H1 (cell line): Measurements from ENCODE around the gene TLCD5. TPM values are rescaled to one million over a fixed set of nuclear protein-coding genes. Genes with fewer than 3 reads are reported as not detected.

Experiments used
- CTCF ChIA-PET: fragments of 300-600 bp; sonication (Branson Sonifier 250); formaldehyde crosslinking; loops from one replicate; lab custom pipeline; 2021; ENCODE audit not compliant: partially characterized antibody; lab: Charles Lee
- POLR2A ChIA-PET: fragments of 300-600 bp; sonication (Branson Sonifier 250); formaldehyde crosslinking; loops from one replicate; lab custom pipeline; 2021; ENCODE audit warnings: inconsistent platforms; ENCODE audit not compliant: partially characterized antibody; lab: Charles Lee
- DNase-seq, 2 experiments: peaks; one replicate each; pipeline versions ENCODE4 v3.0.0 to v3.0.0-alpha.2; 2010 to 2022; ENCODE audit warnings: low spot score in 2 of 2, low read depth in 1 of 2, mixed read lengths in 1 of 2
- FAIRE-seq: peaks from 2 replicates; lab custom pipeline; 2011; peaks lifted over from hg19 to GRCh38; lab: Jason Lieb, UNC
- H2AFZ ChIP-seq: 2 replicates; pipeline ENCODE4 v1.8.1; 2012; ENCODE audit warnings: low read length, inconsistent platforms
- H2AK5ac ChIP-seq: 2 replicates; pipeline ENCODE4 v1.6.1; 2013; ENCODE audit warnings: low read depth, low read length
- H2BK120ac ChIP-seq: replicated peaks from 2 replicates; pipeline ENCODE3; 2013; ENCODE audit warnings: low read depth, low read length, inconsistent platforms
- H2BK12ac ChIP-seq: 2 replicates; pipeline ENCODE4 v1.6.1; 2013; ENCODE audit warnings: low read depth, low read length
- H2BK15ac ChIP-seq: 2 replicates; pipeline ENCODE4 v1.6.1; 2013; ENCODE audit warnings: low read length
- H2BK20ac ChIP-seq: 2 replicates; pipeline ENCODE4 v1.6.1; 2013; ENCODE audit warnings: low read length
- H2BK5ac ChIP-seq: 2 replicates; pipeline ENCODE4 v1.6.1; 2013; ENCODE audit warnings: low read depth, low read length
- H3K14ac ChIP-seq: 2 replicates; pipeline ENCODE4 v1.6.1; 2013; ENCODE audit warnings: inconsistent platforms; ENCODE audit not compliant: insufficient read length
- H3K18ac ChIP-seq: 2 replicates; pipeline ENCODE4 v1.6.1; 2013; ENCODE audit warnings: low read length; ENCODE audit errors: extremely low read depth
- H3K23ac ChIP-seq: 2 replicates; pipeline ENCODE4 v1.6.1; 2013; ENCODE audit warnings: inconsistent platforms; ENCODE audit not compliant: insufficient read length
- H3K23me2 ChIP-seq: 2 replicates; pipeline ENCODE4 v1.6.1; 2013; ENCODE audit warnings: low read depth, low read length
- H3K27ac ChIP-seq: 2 replicates; pipeline ENCODE4 v1.6.1; 2011; ENCODE audit warnings: low read depth, low read length, inconsistent platforms
- H3K27me3 ChIP-seq, 4 experiments: replicated peaks in 1 of 4; 1 replicate in 1 of 4; 2 replicates in 3 of 4; pipeline versions ENCODE4 v1.6.1 to v1.8.1; 2011 to 2013; ENCODE audit warnings: low read length in 3 of 4, mild to moderate bottlenecking in 3 of 4, inconsistent platforms in 2 of 4, mixed read lengths in 2 of 4, moderate library complexity in 1 of 4; ENCODE audit not compliant: control insufficient read depth in 3 of 4, insufficient read depth in 3 of 4; ENCODE audit errors: extremely low read depth in 1 of 4
- H3K36me3 ChIP-seq, 4 experiments: 2 replicates each; pipeline versions ENCODE4 v1.6.1 to v1.8.1; 2011 to 2013; ENCODE audit warnings: mild to moderate bottlenecking in 4 of 4, low read length in 3 of 4, moderate library complexity in 2 of 4, control low read depth in 1 of 4, inconsistent platforms in 1 of 4; ENCODE audit not compliant: insufficient read depth in 4 of 4, control insufficient read depth in 2 of 4
- H3K4ac ChIP-seq: replicated peaks from 2 replicates; pipeline ENCODE3; 2013; ENCODE audit warnings: low read length, low read depth, mixed read lengths, inconsistent platforms; ENCODE audit not compliant: insufficient read length
- H3K4me1 ChIP-seq, 4 experiments: replicated peaks in 1 of 4; 1 replicate in 1 of 4; 2 replicates in 3 of 4; pipeline versions ENCODE4 v1.6.1 to v1.8.1; 2011 to 2013; ENCODE audit warnings: low read length in 3 of 4, inconsistent platforms in 2 of 4, mixed read lengths in 1 of 4; ENCODE audit not compliant: insufficient read depth in 4 of 4, control insufficient read depth in 3 of 4
- H3K4me2 ChIP-seq, 2 experiments: 2 replicates each; pipeline versions ENCODE4 v1.6.1 to v1.8.1; 2011 to 2013; ENCODE audit warnings: low read depth in 2 of 2, low read length in 2 of 2, control low read depth in 1 of 2, inconsistent platforms in 1 of 2, mild to moderate bottlenecking in 1 of 2; ENCODE audit not compliant: insufficient read depth in 1 of 2
- H3K4me3 ChIP-seq, 4 experiments: fragments of 200-600, 300-600 bp in 1 of 4; sonication (generic), shearing (Covaris generic), sonication (Bioruptor Twin) in 1 of 4; 2 replicates each; pipeline versions ENCODE4 v1.5.1 to v1.8.1; 2011 to 2016; ENCODE audit warnings: low read length in 4 of 4, low read depth in 3 of 4, control low read depth in 2 of 4, inconsistent platforms in 2 of 4, mild to moderate bottlenecking in 2 of 4, mixed read lengths in 1 of 4, moderate library complexity in 1 of 4; ENCODE audit not compliant: insufficient read depth in 2 of 4; ENCODE audit errors: extremely low read depth in 1 of 4
- H3K56ac ChIP-seq: replicated peaks from 2 replicates; pipeline ENCODE3; 2013; ENCODE audit warnings: low read depth, mild to moderate bottlenecking, mixed read lengths, low read length, inconsistent platforms; ENCODE audit not compliant: insufficient read length
- H3K79me1 ChIP-seq: 2 replicates; pipeline ENCODE4 v1.6.1; 2013; ENCODE audit warnings: low read depth, low read length, control low read depth
- H3K79me2 ChIP-seq, 2 experiments: 2 replicates each; pipeline versions ENCODE4 v1.6.1 to v1.8.1; 2012 to 2013; ENCODE audit warnings: low read length in 2 of 2, mild to moderate bottlenecking in 2 of 2, inconsistent platforms in 1 of 2; ENCODE audit not compliant: insufficient read depth in 2 of 2, control insufficient read depth in 1 of 2
- H3K9ac ChIP-seq, 4 experiments: replicated peaks in 1 of 4; 1 replicate in 1 of 4; 2 replicates in 3 of 4; pipeline versions ENCODE4 v1.6.1 to v1.8.1; 2011 to 2013; ENCODE audit warnings: low read depth in 3 of 4, low read length in 3 of 4, control low read depth in 2 of 4, mild to moderate bottlenecking in 2 of 4, moderate library complexity in 2 of 4, inconsistent platforms in 1 of 4; ENCODE audit errors: extremely low read depth in 1 of 4
- H3K9me3 ChIP-seq, 2 experiments: 2 replicates each; pipeline versions ENCODE4 v1.6.1 to v1.8.1; 2012 to 2013; ENCODE audit warnings: mild to moderate bottlenecking in 2 of 2, moderate library complexity in 2 of 2, control low read depth in 1 of 2, inconsistent platforms in 1 of 2, low read depth in 1 of 2, low read length in 1 of 2, mixed read lengths in 1 of 2; ENCODE audit not compliant: insufficient read depth in 2 of 2
- H4K20me1 ChIP-seq, 2 experiments: replicated peaks in 1 of 2; 2 replicates each; pipeline versions ENCODE3 to v1.8.1; 2011 to 2013; ENCODE audit warnings: inconsistent platforms in 2 of 2, low read length in 2 of 2, mild to moderate bottlenecking in 1 of 2; ENCODE audit not compliant: insufficient read depth in 2 of 2, control insufficient read depth in 1 of 2
- H4K5ac ChIP-seq: 2 replicates; pipeline ENCODE4 v1.6.1; 2013; ENCODE audit warnings: low read length, low read depth, mixed read lengths, inconsistent platforms; ENCODE audit not compliant: insufficient read length
- H4K8ac ChIP-seq: 2 replicates; pipeline ENCODE4 v1.8.0; 2013; ENCODE audit warnings: mild to moderate bottlenecking, moderate library complexity, low read length, inconsistent platforms; ENCODE audit not compliant: insufficient read depth; ENCODE audit errors: extremely low read depth
- H4K91ac ChIP-seq: replicated peaks from 2 replicates; pipeline ENCODE3; 2013; ENCODE audit warnings: low read length, mixed read lengths, inconsistent platforms; ENCODE audit not compliant: insufficient read length
- CHD2 ChIP-seq: IDR thresholded peaks from 2 replicates; pipeline ENCODE4 v1.6.1; 2012; ENCODE audit warnings: low read length, improper control_type of control experiment
- CREB1 ChIP-seq: IDR thresholded peaks from 2 replicates; pipeline ENCODE4 v1.6.1; 2012; ENCODE audit warnings: inconsistent platforms
- EP300 ChIP-seq, 2 experiments: IDR thresholded peaks; 1 replicate in 1 of 2; 2 replicates in 1 of 2; pipeline ENCODE4 v1.6.1; 2011 to 2012; ENCODE audit warnings: low read depth in 2 of 2, low read length in 2 of 2, mild to moderate bottlenecking in 2 of 2, borderline replicate concordance in 1 of 2, inconsistent platforms in 1 of 2, moderate library complexity in 1 of 2
- EZH2 ChIP-seq: fragments of 200-600 bp; sonication (generic); IDR thresholded peaks from 2 replicates; pipeline ENCODE4 v1.7.1; 2012; ENCODE audit warnings: low read depth, mild to moderate bottlenecking, moderate library complexity, low read length, inconsistent platforms; ENCODE audit not compliant: severe bottlenecking
- NRF1 ChIP-seq: IDR thresholded peaks from 2 replicates; pipeline ENCODE4 v1.6.1; 2011; ENCODE audit warnings: mild to moderate bottlenecking, low read depth, low read length, improper control_type of control experiment
- RBBP5 ChIP-seq: IDR thresholded peaks from 2 replicates; pipeline ENCODE4 v1.7.1; 2012; ENCODE audit warnings: low read depth, mild to moderate bottlenecking, inconsistent platforms, low read length, moderate library complexity, borderline replicate concordance
- RXRA ChIP-seq: IDR thresholded peaks from 2 replicates; pipeline ENCODE4 v1.6.1; 2011; ENCODE audit warnings: low read depth, mild to moderate bottlenecking, low read length, moderate library complexity; ENCODE audit not compliant: insufficient read depth
- SIN3A ChIP-seq, 2 experiments: IDR thresholded peaks in 1 of 2; conservative IDR thresholded peaks in 1 of 2; 2 replicates each; pipeline ENCODE4 v1.6.1; 2011 to 2012; ENCODE audit warnings: low read length in 2 of 2, improper control_type of control experiment in 1 of 2, low read depth in 1 of 2, mild to moderate bottlenecking in 1 of 2
- SP2 ChIP-seq: IDR thresholded peaks from 2 replicates; pipeline ENCODE4 v1.6.1; 2012; ENCODE audit warnings: mild to moderate bottlenecking, low read length, inconsistent platforms
- SRF ChIP-seq: IDR thresholded peaks from 2 replicates; pipeline ENCODE4 v1.6.1; 2011; ENCODE audit warnings: mild to moderate bottlenecking, low read depth, low read length, moderate library complexity
- TBP ChIP-seq: IDR thresholded peaks from 2 replicates; pipeline ENCODE4 v1.6.1; 2011; ENCODE audit warnings: low read depth, low read length, improper control_type of control experiment
- WGBS, 2 experiments: shearing (Covaris generic) in 1 of 2; methylation state at CpG; one replicate each; pipeline versions ENCODE4 v1.1.6 to v1.1.7; 2013 to 2015; ENCODE audit warnings: low lambda C conversion rate in 2 of 2, mixed read lengths in 2 of 2, inconsistent platforms in 1 of 2, low coverage in 1 of 2, missing lambda C conversion rate in 1 of 2; ENCODE audit not compliant: insufficient replicate concordance in 2 of 2, insufficient coverage in 1 of 2, insufficient read length in 1 of 2; ENCODE audit errors: extremely low coverage in 1 of 2, missing lambda C conversion rate in 1 of 2; 5-methylcytosine and 5-hydroxymethylcytosine counted together
- polyA plus RNA-seq, 7 experiments: library from polyadenylated mRNA; depleted of rRNA in 3 of 7; stranded (reverse) in 5 of 7; unstranded in 2 of 7; fragments of >200 nt in 5 of 7; fragments of 200-250 nt in 2 of 7; gene quantifications; 1 replicate in 5 of 7; 2 replicates in 1 of 7; 4 replicates in 1 of 7; pipeline versions ENCODE4 v1.2.1 to v1.2.3, GENCODE V29; 2011 to 2013; ENCODE audit warnings: missing spikeins in 2 of 7, mixed read lengths in 2 of 7
- total RNA-seq: library from RNA; stranded (reverse); fragmentation: NEBNext Ultra II Directional; extraction: Animal tissue kit (Norgen Biotek cat#: 25700); gene quantifications from 2 replicates; pipeline ENCODE4 v1.2.1, GENCODE V29; 2021
- TF ChIP-seq, protein P1 (sequence below): IDR thresholded peaks from 2 replicates; pipeline ENCODE4 v1.6.1; 2011; ENCODE audit warnings: low read length, improper control_type of control experiment

The TLCD5 gene
- total and polyA plus RNA-seq, 2 of the 8 experiments (the other 6 are each of a cell fraction or from before 2014, with no cell fraction given) = 9.5 to 10.1 TPM

DNA sequence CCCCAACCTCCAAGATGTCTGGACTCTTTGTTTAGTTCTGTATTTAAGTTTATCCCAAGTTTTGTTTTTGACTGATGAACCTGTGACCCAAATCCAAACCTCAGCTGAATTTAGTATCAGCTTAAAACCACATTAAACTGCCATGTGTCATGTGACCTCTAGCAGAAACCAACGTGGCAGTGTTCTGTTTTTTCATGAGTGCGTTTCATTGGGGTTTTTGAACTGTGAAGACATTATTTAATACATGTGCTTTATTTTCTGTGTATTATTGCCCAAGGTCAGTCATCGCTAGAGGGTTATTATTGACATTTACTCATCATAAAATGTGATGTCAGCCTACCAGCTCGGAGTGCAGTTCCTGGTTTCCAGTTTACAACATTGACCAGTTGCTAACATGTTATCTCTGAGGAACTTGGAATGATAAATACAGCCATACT lies 1.8 kb downstream of the TLCD5 start:
- DNase-seq (no peak), FAIRE-seq (no peak)
- Histone ChIP-seq H4K20me1 (no peaks in the 10 kb centered on the region), H2BK120ac (no peak overlapping the region), H3K79me2 (no peaks in the 10 kb centered on the region; a peak in 1 of 4 replicates), H3K14ac (no peak overlapping the region), H3K9ac (no peak overlapping the region), H3K18ac (no peak overlapping the region), H3K4me1 (peaks cover 0 to 3% (median 0%) of the 10 kb centered on the region in 4 experiments; a peak in 3 of 7 replicates), H3K27me3 (no peaks in the 10 kb centered on the region), H2AK5ac (no peak overlapping the region), H2BK5ac (no peak overlapping the region), H2BK12ac (no peak overlapping the region), H3K56ac (no peak overlapping the region), H3K27ac (no peak overlapping the region), H3K79me1 (peaks cover 2% of the 10 kb centered on the region; the same call in 1 of the 2 replicates), H4K91ac (no peak overlapping the region), H3K23ac (no peak overlapping the region), H3K4me2 (no peak overlapping the region; a peak in 1 of 4 replicates), H3K4me3 (no peak overlapping the region), H3K36me3 (peaks cover 0 to 10% (median 3%) of the 10 kb centered on the region in 4 experiments; a peak in 4 of 8 replicates), H3K23me2 (peaks cover 6% of the 10 kb centered on the region), H3K9me3 (no peaks in the 10 kb centered on the region), H2AFZ (no peak overlapping the region), H3K4ac (no peak overlapping the region), H2BK20ac (no peak overlapping the region), H2BK15ac (no peak overlapping the region), H4K5ac (no peak overlapping the region), H4K8ac (no peak overlapping the region)
- ChIA-PET CTCF (interaction anchor here (1.0 to 2.7 kb wide), 3 partner anchors 8 to 27 kb away, joined by 4 to 19 read pairs (median 4); no protein-coding TSS in a partner anchor), POLR2A (interaction anchor here (3.3 kb wide), 1 partner anchor 10 kb away, joined by 27 read pairs; the partner anchor contains the start of gene ARHGEF12)
- WGBS, 2 experiments = 93% methylated on average over 4 of the region's 4 CpGs; no CpG with 5 or more reads in 1 of the 2 experiments
- TF ChIP-seq, protein P1, sequence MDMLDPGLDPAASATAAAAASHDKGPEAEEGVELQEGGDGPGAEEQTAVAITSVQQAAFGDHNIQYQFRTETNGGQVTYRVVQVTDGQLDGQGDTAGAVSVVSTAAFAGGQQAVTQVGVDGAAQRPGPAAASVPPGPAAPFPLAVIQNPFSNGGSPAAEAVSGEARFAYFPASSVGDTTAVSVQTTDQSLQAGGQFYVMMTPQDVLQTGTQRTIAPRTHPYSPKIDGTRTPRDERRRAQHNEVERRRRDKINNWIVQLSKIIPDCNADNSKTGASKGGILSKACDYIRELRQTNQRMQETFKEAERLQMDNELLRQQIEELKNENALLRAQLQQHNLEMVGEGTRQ = no peak
- no peak for TF ChIP-seq TBP
- TF ChIP-seq SP2 = no peak
- TF ChIP-seq SIN3A (conservative IDR thresholded peaks at IDR 0.05 in 1 of 2, IDR thresholded peaks at IDR 0.05 in 1 of 2; ENCODE audit: low read depth in 1 of 2, low read length in 2 of 2) = no peak
- TF ChIP-seq RBBP5 = no peak
- no peak for TF ChIP-seq CHD2
- no peak for TF ChIP-seq EZH2
- no peak for TF ChIP-seq SRF
- no peak for TF ChIP-seq NRF1
- no peak for TF ChIP-seq EP300 (IDR thresholded peaks at IDR 0.05; ENCODE audit: borderline replicate concordance in 1 of 2, low read depth in 2 of 2, low read length in 2 of 2)
- TF ChIP-seq CREB1 = no peak
- no peak for TF ChIP-seq RXRA
